T-helper 2 cell (primary cell): Measurements from ENCODE around the gene TDP1.
"Not testable (repeated sequence)": the region's sequence is repeated elsewhere in the genome, so short reads cannot be mapped to it uniquely, and the experiment has no call there.

Source experiments
- DNase-seq, 5 experiments: peaks; one replicate each; pipeline versions ENCODE4 v3.0.0 to v3.0.0-alpha.2; 2012 to 2022

TDP1 gene

DNA sequence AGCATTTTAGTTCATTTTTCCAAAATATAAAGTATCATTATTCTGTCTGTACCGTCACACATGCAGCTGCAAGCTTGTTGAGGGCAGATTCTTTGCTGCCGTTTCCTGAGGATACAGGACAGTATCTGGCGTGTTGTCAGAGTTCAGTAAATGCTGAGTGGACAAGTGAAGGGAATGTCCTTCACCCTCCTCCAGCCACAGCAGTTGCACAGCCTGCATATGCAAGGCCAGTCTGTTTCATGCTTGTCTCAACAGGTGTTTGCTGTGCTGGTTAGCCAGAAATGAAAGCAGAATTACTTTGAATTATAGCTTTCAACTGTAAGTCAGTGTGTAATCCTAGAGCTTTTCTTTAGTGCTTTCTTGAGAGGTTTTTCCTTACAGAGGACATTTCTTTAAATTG is 36.5 kb downstream of the TDP1 start:
- no peak for DNase-seq

DNA sequence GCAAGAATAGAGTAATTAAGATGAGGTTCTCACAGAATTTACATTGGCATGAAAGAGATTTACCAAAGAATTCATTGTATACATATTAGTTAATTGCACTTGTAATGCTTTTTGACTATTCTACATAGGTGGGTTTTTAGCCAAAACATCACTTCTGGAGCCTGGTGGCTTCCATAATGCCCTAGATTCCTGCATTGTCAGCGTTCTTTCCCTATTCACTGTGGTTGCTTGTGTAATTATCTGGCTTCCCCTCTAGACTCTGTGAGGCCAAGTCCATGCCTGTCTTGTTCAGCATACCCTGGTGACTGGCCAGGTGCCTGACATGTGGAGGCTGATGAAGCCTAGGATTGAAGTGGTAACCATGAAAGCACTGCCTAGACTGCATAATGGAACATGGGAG is 41.2 kb downstream of the TDP1 start:
- no peak for DNase-seq

DNA sequence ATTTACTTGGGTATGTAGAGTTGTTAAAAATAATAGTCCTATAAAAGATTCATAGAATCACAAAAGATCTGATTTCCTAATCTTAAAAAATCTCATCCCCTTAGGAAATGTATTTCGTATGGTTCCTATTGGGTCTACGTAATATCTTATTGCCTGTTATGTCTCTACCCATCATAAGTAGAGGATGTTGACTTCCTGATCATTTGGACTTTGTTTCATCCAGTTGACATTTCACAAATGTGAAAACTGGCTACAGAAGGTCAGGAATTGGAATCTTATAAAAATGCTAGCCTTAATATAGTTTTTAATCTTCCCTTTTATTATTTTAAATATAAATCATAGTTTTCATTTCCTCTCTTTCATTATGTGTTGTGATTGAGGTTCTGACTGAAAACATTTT is 45.2 kb downstream of the TDP1 start:
- no peak for DNase-seq

DNA sequence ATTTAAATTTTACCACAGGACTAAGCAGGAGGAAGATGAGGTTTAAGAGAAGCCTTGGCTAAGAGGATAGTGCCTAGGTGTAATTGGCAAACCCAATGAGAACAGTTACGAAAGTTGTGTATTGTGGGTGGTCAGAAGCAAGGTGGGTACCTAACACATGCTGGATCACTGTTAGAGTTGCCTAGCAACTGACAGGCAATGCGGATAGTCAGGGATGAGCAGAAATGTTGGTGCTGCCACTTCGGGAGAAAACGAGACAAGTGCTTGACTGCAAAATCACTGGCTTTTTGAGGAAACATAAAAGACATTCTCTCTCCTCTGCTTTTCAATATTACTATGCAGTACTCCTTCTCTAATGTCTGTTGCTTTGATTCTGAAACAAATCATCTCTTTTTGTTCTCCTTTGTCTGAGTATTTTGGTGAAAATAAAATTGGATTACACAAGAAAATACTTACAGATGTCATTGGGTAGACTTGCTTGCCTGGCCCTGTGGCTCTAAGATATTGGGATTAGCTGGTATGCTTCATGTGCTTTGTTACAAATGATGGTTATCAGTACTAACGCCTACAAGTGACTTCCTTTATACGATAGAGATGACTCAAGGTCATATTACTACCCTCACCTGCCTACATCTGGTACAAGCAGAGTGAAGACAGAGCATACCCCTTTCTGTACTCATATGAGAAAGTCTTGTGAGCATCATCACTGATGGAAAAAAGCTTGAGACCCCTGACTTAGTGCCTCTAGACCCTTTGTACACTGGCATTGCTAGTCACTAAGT is 48.0 kb downstream of the TDP1 start:
- DNase-seq = peak in 1 of 5 experiments; percentile 79

DNA sequence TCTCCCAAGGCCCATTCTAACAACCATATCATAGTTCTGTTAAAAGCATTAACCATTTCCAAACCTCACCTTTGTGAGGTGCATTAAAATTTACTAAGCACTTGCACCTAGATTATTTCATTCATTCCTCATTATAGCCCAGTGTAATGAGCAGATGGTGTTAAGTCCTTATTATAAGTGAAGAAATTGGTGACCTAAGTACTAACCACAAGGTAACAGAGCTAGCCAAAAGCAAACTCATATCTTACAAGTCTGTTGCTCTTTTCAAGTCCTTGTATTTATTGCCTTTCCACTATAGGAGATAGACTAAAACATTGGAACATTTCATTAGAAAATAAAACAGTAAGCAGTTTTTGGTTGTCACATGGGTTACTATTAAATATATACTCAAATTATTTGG is 49.7 kb downstream of the TDP1 start:
- DNase-seq = peak in 1 of 5 experiments; percentile 4

DNA sequence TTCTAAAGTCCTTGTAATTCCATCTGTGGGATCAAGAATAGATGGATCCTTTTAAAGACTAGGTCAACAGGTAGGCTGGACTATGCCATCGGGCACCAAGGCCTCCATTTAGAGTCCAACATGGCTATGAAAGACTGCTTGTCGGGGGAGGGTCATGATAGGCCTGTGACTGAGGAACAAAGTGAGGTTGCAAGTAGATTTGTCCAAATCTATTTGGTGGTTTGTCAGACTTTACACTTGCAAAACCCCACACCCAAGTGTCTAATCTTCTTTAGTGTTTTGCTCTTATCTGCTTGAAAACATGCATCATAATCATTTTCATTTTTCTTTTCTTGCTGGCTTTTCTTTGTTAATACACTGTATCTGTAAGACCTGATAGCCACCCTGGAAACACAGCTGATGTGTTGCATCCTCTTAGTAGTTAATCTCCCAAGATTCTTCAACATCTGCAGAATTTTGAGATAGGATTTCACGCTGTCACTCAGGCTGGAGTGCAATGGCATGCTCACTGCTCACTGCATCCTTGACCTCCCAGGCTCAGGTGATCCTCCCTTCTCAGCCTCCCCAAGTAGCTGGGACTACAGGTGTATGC is 50.3 kb downstream of the TDP1 start:
- DNase-seq = peak in 1 of 5 experiments; percentile 48

DNA sequence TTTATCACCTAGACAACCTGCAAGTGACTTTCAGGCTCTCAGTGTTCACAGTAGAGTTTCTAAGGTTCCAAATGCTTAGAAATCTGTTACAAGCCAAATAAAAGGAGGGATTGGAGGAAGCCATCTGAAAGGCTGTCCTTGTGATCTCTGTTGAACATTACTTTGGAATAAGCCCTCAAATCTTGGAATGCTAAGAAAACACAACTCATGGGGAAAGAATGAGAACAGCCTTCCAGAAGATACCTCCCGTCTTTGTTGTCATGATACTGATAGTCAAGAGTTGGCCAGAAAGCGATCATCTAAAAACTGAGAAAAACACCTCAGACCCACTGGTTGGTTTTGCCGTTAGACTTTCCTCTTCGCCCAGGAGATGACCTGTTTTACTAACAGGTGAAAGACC is 61.6 kb downstream of the TDP1 start:
- DNase-seq = no peak

DNA sequence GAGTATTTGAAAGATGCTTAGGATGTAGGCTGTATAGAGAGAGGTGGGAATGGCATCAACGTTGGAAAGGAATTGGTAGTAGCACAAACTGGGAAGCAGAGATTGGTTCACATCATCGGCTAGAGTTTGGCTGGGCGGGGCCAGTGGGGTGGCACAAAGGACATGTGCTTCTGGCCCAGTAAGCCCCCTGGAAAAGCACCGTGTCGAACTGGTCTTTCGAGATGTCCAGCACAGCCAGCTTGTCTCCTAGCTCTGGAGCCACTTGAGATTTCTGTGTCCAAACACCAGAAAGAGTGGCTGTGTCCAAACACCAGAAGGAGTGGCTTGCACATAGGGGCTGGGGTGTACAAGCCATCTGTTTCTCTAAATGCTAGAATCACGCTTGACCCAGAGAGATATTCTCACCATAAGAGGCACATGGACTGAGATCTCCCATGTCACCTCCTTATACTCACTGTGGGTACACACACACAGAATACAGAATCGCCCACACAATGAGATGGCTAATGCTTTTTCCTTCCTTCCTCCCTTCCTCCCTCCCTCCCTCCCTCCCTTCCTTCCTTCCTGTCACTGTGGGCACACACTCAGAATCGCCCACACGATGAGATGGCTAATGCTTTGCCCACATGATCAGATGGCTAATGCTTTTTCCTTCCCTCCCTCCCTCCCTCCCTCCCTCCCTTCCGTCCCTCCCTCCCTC is 64.2 kb downstream of the TDP1 start:
- DNase-seq = no peak

DNA sequence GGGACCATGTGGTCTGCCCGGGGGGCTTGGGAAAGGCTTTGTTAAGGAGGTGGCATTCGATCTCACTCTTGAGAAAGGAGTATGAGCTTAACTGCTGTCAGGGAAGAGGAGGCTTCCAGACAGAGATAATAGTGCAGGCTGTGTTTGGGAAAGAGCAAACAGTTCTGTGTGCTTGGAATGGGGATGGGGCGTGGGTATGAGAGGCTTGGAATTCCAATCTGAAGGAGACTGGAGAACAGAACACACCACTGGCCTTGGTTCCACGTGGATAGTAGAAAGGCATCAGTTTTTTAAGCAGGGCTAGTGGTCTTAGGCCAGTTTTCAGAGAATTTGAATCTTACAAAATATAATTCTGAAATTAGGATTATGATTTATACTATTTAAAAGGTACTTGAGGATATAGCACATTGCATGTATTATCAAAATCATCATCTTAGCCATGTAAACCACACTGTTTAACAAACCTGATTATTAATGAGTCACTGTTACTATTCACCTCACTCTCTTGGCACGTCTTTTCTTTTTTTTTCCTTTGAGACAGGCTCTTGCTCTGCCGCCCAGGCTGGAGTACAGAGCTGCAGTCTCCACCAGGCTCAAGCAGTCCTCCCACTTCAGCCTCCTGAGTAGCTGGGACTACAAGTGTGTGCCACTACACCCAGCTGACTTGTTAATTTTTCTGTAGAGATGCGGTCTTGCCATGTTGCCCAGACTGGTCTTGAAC is 67.6 kb downstream of the TDP1 start:
- DNase-seq = no peak

DNA sequence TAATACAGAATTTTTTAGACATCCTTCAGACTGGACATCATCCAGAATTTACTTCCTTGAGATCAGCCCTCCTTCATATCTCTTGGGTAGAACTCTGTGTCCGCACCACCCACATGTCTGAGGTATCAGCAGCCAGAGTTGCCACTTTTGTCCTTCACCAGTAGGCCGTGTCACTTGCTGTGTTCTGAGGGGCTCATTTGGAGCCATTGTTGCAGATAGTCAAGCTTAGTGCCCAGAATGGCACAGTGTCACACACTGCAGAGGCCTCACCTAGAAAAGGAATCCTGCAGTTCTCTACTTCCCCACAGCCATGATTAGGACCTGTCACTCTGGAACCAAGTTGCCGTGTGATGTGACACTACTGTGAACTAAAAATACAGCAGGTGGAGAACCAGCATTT is 69.2 kb downstream of the TDP1 start:
- DNase-seq = no peak

DNA sequence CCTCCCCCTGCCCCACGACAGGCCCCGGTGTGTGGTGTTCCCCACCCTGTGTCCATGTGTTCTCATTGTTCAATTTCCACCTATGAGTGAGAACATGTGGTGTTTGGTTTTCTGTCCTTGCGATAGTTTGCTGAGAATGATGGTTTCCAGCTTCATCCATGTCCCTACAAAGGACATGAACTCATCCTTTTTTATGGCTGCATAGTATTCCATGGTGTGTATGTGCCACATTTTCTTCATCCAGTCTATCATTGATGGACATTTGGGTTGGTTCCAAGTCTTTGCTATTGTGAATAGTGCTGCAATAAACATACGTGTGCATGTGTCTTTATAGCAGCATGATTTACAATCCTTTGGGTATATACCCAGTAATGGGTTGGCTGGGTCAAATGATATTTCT is 70.9 kb downstream of the TDP1 start:
- not testable (repeated sequence) for DNase-seq

DNA sequence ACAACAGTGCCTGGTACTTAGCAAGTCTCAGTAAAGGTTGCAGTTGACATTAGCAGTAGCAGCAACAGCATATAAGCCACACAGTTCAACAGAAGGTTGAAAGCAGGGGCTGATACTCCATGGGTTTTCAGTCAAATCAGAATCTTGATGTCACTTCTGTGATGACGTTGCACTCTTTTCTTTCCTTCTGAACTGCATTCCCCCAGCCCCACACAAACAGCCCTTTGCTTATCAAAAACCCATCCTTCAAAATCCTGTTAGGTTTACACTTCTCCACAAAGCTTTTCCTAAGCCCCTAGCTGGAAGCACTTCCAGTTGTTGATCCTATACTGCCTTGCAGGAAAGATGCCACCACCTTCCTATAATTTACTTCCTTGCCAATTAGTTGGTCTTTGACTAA is 72.1 kb downstream of the TDP1 start:
- no peak for DNase-seq

DNA sequence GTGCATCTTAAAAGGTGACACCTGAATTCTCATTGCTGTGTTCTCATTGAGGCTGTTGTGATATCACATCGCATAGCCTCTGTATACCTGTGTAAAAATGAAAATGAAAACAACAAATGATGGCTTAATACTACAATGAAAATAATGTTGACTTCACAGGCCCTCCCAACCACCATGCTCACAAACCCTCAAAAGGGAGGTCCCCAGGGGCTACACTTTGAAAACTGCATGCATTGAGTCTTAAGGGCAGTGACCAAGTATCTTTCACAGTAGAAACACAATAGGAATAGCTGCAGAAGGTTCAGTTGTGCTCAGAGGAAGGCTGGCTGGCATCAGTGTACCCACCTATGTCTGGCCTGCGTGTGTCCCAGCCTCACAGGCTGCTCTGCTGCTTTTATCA is 78.4 kb downstream of the TDP1 start:
- no peak for DNase-seq

DNA sequence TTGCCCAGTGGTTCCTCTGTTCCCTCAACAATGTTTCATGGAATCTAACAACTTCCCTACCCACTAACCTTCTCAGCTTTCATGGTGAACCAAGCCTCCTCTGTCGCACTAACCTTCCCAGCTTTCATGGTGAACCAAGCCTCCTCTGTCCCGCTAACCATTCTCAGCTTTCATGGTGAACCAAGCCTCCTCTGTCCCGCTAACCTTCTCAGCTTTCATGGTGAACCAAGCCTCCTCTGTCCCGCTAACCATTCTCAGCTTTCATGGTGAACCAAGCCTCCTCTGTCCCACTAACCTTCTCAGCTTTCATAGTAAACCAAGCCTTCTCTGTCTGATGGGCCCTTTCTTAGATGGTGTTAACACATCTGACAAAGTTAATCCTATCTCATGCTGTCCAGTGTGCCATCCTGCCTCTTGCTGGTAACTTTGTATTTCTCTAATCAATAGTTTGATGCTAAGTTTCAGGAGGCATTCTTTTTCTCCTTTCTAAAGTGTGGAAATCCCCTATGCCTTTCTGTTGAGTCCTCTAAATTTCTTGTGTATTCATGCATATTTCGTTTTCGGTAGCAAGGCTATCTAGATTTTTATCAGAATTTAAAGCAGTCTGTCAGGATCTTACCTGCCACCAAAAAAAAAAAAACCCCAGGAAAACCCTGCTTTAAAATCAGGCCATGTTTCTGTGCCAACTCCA is 79.3 kb downstream of the TDP1 start:
- peak in 1 of 5 experiments; percentile 26 for DNase-seq

DNA sequence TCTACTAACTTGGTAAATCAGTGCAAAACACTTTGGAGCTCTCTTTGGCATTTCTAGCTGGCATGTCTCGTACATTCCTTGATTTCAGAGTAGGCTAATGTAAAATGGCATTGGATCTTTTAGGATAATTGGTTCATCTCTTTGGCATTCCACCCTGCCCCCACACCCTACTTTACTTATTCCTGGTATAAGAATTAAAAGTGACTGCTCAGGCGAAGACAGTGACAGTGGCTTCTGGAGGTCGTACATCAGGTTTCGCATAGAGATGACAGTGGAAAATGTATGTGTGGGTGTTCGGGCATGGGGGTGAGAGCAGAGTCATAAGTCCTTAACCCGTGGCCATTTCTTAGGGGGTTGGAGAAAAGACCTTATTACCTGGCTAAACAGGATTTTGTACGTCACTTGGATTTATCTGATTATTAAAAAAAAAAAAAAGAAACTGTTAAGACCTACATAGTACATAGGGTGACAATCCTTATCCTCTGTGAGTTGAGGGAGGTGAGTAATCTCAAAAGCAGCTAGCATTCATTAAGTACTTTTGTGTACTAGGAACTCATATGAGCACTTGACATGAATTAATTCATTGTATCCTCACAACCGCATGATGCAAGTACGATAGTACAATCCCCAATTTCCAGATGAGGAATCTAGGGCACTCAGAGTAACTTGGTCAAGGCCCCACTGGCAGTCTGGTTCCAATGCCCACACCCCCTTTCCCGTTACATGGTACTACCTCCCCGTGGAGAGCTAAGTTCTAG is 83.7 kb downstream of the TDP1 start:
- no peak for DNase-seq

DNA sequence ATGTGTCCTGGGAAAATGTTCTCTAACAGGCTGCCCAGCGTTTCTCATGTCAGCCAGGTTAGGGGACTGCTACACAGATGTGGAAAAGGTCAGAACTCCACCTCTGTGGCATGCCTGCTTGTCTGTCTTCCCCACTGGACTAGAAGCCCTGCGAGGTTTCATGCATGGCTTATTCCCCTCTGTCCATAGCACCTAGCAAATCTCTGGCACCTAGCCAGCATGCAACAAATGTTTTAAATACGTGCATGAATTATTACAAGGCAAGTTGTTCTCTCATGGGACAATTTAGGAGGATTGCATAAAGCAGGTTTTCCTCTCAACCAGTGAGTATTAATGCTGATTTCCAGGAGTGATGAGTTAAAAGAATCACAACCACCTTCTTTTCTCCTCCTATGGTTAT is 84.7 kb downstream of the TDP1 start:
- no peak for DNase-seq

DNA sequence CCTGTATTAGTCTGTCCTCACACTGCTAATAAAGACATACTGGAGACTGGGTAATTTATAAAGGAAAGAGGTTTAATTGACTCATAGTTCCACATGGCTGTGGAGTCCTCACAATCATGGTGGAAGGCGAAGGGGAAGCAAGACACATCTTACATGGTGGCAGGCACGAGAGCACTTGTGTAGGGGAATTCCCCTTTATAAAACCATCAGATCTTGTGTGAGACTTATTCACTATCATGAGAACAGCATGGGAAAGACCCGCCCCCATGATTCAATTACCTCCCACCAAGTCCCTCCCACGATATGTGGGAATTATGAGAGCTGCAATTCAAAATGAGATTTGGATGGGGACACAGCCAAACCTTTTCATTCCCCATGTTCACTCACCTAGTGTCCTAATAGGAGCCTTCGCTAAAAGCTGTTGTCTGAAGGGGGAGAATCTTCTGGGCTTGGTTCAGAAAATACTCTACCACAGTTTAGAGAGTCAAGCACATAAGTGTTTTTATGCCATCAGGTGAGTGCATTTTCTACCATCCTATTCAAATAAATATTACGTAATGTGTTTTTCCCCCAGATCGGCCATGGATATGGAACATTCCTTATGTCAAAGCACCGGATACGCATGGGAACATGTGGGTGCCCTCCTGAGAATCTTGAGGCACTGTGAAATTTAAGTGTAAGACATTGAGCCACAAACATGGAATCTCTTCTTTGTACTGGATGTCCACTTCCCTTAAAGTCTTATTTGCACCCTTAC is 86.9 kb downstream of the TDP1 start:
- DNase-seq = no peak

DNA sequence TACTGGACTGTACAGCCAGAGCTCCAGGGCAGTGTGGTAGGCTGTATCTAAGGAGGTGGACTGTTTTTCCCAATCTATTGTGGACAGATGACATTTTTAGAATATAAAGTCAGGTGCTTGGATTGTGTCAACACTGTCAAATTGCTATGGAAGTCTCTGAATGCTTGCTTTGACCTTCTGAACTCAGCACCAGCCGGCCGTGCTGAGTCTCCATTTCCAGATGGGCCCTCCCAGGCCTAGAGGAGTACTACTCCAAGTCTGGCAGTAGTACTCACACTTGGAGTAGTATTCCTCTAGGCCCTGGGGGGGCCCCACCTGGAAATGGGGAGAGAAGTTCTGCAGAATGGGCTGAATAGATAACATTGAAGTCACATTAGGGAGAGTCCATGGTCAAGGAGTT is 89.9 kb downstream of the TDP1 start:
- no peak for DNase-seq

DNA sequence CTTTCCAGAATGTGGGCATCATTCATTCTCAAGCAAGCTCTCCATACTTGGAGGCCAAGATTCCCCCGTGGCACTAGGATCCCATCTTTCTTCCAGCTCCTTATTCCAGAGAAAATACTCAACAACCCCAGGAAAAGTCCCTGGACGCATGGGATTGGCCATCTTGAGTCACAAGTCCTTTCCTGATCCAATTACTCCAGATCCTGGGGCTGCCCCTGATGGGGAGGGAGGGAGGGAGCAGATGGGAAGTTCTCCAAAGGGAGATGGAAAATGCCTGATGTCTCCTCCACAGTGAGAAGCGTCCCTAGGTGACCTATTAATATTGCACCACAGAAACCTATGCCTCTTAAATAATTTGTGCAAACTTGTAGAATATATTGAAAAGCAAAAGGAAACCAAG is 93.7 kb downstream of the TDP1 start:
- no peak for DNase-seq

DNA sequence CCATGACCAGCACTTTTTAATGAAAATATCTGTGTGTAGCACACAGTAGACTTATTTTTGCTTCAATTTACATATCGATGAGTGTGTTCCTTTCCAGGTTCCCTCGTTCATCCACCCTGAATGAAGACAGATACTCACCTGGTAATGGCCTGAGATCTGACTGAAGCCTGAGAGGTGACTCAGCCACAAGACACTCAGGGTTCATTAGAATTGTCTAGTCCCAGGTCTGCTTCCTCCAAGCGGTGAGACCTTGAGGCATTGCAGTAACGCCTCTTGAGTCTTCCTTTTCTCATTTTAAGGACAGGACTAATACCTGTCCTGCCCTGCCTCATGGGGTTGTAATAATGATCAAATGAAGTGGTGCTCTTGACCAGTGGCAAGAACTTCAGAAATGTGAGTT is 94.5 kb downstream of the TDP1 start:
- DNase-seq = no peak

DNA sequence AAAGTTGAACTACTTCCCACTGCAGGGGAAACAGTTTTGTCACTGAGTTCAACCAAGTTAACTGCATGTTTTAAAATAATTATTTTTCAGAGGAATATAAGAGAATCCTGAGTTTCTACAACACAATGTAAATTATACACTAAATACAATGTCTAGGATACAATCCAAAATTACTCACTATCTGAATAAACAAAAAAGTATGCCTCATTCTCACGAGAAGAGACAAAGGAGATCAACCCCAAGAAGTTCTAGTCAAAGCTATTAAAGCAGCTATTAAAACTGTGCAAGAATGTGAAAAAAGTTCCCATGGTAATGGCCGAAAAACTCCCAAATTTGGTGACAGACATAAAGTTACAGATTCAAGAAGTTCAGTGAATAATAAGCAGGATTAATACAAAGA is 97.3 kb downstream of the TDP1 start:
- no peak for DNase-seq
